ENCODE results near the gene FETUB. TPM values are rescaled to one million over a fixed set of nuclear protein-coding genes. Genes with fewer than 3 reads are reported as not detected.

The FETUB gene
- total and polyA plus RNA-seq, 9 donors = not detected

DNA sequence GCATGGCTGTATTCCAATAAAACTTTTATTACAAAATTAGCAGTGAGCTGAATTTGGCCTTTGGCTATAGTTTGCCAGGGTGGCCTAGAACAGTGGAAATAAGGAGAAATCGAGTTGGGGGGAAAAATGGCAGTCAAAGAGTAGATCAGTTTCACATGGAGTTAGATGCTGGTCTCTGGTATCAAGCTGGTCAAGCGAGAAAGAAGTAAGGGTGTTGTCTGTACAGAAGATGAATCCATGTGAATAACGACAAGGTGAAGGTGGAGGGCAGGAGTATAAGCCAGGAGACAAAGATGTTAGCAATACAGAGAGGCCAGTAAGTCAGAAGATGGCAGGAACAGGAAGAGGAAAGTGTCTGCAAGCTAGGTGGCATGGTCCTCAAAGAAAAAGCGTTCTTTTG lies 15.6 kb upstream of the FETUB start:
- Histone ChIP-seq H3K4me3 (no peak overlapping the region), H3K9me3 (no peaks in the 10 kb centered on the region), H3K27me3 (no peaks in the 10 kb centered on the region), H3K36me3 (no peaks in the 10 kb centered on the region), H3K4me1 (ENCODE audit: insufficient read depth) (no peaks in the 10 kb centered on the region), H3K27ac (no peak overlapping the region)
- TF ChIP-seq POLR2A (IDR thresholded peaks at IDR 0.05) = no peak
- no peak for TF ChIP-seq EP300 (IDR thresholded peaks at IDR 0.05)
- TF ChIP-seq, protein P1, sequence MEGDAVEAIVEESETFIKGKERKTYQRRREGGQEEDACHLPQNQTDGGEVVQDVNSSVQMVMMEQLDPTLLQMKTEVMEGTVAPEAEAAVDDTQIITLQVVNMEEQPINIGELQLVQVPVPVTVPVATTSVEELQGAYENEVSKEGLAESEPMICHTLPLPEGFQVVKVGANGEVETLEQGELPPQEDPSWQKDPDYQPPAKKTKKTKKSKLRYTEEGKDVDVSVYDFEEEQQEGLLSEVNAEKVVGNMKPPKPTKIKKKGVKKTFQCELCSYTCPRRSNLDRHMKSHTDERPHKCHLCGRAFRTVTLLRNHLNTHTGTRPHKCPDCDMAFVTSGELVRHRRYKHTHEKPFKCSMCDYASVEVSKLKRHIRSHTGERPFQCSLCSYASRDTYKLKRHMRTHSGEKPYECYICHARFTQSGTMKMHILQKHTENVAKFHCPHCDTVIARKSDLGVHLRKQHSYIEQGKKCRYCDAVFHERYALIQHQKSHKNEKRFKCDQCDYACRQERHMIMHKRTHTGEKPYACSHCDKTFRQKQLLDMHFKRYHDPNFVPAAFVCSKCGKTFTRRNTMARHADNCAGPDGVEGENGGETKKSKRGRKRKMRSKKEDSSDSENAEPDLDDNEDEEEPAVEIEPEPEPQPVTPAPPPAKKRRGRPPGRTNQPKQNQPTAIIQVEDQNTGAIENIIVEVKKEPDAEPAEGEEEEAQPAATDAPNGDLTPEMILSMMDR (IDR thresholded peaks at IDR 0.05) = no peak
- intact Hi-C loops (cut with DNase I) = no loop called here
- 74 to 85% (median 74%) methylated on average over 4 of the region's 4 CpGs for WGBS, 3 donors
- DNase-seq = no peak

DNA sequence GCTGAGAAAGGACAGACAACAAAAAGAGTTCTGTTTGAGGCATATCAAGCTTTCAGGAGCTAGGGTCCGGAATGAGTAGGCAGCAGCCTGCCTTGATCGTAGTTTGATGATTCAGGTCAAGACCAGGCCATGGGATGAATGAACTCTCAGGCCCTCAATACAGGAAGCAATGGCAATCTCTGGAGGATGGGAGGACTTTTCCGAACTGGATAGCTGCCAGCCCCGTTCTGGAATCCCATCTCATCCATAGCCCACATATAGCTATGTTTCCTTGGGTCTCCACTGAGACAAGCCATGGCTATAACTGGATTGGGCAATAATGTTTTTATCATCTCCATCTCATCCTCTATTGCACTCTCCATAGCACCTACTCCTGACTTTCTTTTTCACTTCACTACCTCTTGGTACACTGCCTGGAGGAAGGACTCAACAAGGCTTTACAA lies 14.6 kb upstream of the FETUB start:
- intact Hi-C loops (cut with DNase I) = no loop called here
- Histone ChIP-seq H3K4me1 (ENCODE audit: insufficient read depth) (no peaks in the 10 kb centered on the region), H3K4me3 (no peak overlapping the region), H3K36me3 (no peaks in the 10 kb centered on the region), H3K27ac (no peak overlapping the region), H3K27me3 (no peaks in the 10 kb centered on the region), H3K9me3 (no peaks in the 10 kb centered on the region)
- 60 to 82% (median 70%) methylated on average over 4 of the region's 4 CpGs for WGBS, 3 donors
- no peak for DNase-seq
- TF ChIP-seq POLR2A (IDR thresholded peaks at IDR 0.05) (no peak), EP300 (IDR thresholded peaks at IDR 0.05) (no peak)
- TF ChIP-seq, protein P1 (IDR thresholded peaks at IDR 0.05) = no peak

DNA sequence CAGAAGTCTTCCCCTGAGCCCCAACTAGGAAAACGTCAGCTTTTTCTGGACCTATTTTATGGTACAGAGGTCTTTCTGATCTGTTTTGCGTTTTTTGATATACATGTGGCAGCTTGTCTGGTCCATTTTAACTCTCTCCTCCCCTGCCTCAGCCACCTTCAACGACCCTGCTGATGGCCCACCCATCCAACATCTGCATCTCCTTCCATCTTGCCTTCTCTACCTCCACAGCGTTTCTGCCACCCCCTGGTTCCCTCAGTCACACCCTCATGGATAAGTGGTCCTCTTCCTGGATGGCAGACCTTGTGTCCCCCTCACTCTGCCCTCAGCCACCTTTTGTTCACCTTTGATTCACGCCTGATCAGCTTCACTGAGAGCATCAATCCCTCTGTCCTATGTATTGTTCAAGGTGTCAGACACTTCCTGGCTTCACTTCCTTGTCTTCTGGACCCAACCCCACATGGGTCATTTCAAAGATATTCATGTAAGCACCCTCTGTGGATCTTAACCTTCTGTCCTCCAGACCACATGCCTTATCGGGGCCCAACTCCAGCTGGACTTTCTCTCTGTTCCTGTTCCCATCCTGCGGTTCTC lies 13.8 kb upstream of the FETUB start:
- WGBS, 3 donors = 61 to 70% (median 63%) methylated on average over 7 of the region's 7 CpGs
- Histone ChIP-seq H3K9me3 (no peaks in the 10 kb centered on the region), H3K4me3 (no peak overlapping the region), H3K27me3 (no peaks in the 10 kb centered on the region), H3K27ac (no peak overlapping the region), H3K4me1 (ENCODE audit: insufficient read depth) (no peaks in the 10 kb centered on the region), H3K36me3 (no peaks in the 10 kb centered on the region)
- TF ChIP-seq POLR2A (IDR thresholded peaks at IDR 0.05) (no peak), EP300 (IDR thresholded peaks at IDR 0.05) (no peak)
- TF ChIP-seq, protein P1 (IDR thresholded peaks at IDR 0.05) = no peak
- intact Hi-C loops (cut with DNase I) = no loop called here
- no peak for DNase-seq

- Histone ChIP-seq H3K36me3 (no peaks in the 10 kb centered on the region), H3K4me3 (no peak overlapping the region), H3K27me3 (no peaks in the 10 kb centered on the region), H3K27ac (no peak overlapping the region), H3K4me1 (ENCODE audit: insufficient read depth) (no peaks in the 10 kb centered on the region), H3K9me3 (no peaks in the 10 kb centered on the region)
- intact Hi-C loops (cut with DNase I) = no loop called here
- no peak for TF ChIP-seq POLR2A (IDR thresholded peaks at IDR 0.05)
- TF ChIP-seq, protein P1 (IDR thresholded peaks at IDR 0.05) = no peak
- TF ChIP-seq EP300 (IDR thresholded peaks at IDR 0.05) = no peak
- DNase-seq = no peak
- 59 to 80% (median 63%) methylated on average over 7 of the region's 7 CpGs for WGBS, 3 donors
Observed at GRCh38 chr3:186627852-186628414, 12.3 kb upstream of the FETUB start.

Data from ovary (tissue), 9 donors.